MM.1S (cell line): Measurements from ENCODE around the gene ALG10B.
"Not testable (repeated sequence)": the region's sequence is repeated elsewhere in the genome, so short reads cannot be mapped to it uniquely, and the experiment has no call there.

Source experiments
- EZH2 ChIP-seq: fragments of 300-600 bp; sonication (generic); optimal IDR thresholded peaks from 2 replicates; pipeline ENCODE3; 2017; ENCODE audit warnings: low read depth, mild to moderate bottlenecking, antibody characterized with exemption, low read length, mixed read lengths
- TF ChIP-seq, protein P1 (sequence below): fragments of 300-600 bp; sonication (generic); IDR thresholded peaks from 2 replicates; pipeline ENCODE4 v1.5.1; 2016; ENCODE audit warnings: antibody characterized with exemption, low read length, mixed read lengths

DNA sequence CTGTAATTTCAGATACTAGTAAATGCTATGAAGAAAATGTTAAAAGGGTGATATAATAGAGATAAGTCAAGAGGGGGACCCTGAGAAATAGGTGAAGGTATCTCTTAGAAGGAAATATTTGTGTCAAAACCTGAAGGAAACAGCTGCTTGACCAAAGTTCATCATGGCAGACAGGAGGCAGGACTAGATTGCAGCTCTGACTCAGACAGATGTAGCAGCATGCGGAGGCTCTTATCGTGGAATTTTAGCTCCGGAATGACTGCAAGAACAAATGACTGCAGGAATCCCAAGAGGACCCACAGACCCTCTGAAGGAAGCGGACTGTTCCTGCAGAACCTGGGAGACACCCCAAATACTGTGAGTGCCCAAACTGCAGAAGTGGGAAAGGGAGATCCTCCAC, 26.7 kb downstream of the ALG10B start:
- TF ChIP-seq, protein P1, sequence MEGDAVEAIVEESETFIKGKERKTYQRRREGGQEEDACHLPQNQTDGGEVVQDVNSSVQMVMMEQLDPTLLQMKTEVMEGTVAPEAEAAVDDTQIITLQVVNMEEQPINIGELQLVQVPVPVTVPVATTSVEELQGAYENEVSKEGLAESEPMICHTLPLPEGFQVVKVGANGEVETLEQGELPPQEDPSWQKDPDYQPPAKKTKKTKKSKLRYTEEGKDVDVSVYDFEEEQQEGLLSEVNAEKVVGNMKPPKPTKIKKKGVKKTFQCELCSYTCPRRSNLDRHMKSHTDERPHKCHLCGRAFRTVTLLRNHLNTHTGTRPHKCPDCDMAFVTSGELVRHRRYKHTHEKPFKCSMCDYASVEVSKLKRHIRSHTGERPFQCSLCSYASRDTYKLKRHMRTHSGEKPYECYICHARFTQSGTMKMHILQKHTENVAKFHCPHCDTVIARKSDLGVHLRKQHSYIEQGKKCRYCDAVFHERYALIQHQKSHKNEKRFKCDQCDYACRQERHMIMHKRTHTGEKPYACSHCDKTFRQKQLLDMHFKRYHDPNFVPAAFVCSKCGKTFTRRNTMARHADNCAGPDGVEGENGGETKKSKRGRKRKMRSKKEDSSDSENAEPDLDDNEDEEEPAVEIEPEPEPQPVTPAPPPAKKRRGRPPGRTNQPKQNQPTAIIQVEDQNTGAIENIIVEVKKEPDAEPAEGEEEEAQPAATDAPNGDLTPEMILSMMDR = not testable (repeated sequence)
- TF ChIP-seq EZH2 = not testable (repeated sequence)
